ENCODE results near the gene TASP1.

TASP1 gene

DNA sequence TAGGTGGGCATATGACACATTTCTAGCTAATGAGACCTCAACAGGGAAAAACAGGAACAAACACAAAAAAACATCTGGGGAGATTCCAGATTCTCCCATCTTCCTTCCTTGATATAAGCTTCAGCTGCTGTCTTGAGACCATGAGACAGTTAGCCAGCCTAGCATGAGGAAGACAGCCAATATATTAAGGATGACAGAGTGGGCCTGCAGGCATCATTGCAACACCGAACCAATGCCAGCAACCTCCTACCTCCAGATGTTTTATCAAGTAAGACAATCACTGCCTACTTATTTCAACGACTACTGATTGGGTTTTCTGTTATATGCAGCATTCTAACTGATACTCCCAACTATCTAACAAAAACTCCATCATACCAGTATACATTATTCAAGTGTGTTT lies 298.6 kb downstream of the TASP1 start:
- DNase-seq, result no peak
